ENCODE results near the gene KAT5. TPM values are rescaled to one million over a fixed set of nuclear protein-coding genes. Genes with fewer than 3 reads are reported as not detected.
"Not testable (repeated sequence)": the region's sequence is repeated elsewhere in the genome, so short reads cannot be mapped to it uniquely, and the experiment has no call there.

KAT5 gene
- total RNA-seq, 2 donors from 2014 or later = 74.8 to 107 TPM

- Histone ChIP-seq H3K36me3 (no peaks in the 10 kb centered on the region), H3K27me3 (replicated peaks; ENCODE audit: insufficient read depth) (no peaks in the 10 kb centered on the region), H3K9me3 (no peaks in the 10 kb centered on the region), H3K4me3 (no peak overlapping the region), H3K4me1 (replicated peaks) (no peaks in the 10 kb centered on the region), H3K27ac (no peak overlapping the region)
- no peak for DNase-seq (ENCODE audit: low spot score)
- intact Hi-C loops (cut with DNase I) = no loop called here
- TF ChIP-seq POLR2A (IDR thresholded peaks at IDR 0.05) (no peak), CTCF (IDR thresholded peaks at IDR 0.05) (no peak), POLR2AphosphoS5 (IDR thresholded peaks at IDR 0.05) (no peak)
These were observed 39.7 kb upstream of the KAT5 start for GRCh38 chr11:65672180-65672860.

GRCh38 chr11:65672982-65673381 is 39.1 kb upstream of the KAT5 start:
- no peaks in the 10 kb centered on the region for H3K4me1 ChIP-seq (replicated peaks)
- no peak for TF ChIP-seq POLR2AphosphoS5 (IDR thresholded peaks at IDR 0.05)
- no peaks in the 10 kb centered on the region for H3K9me3 ChIP-seq
- no peak overlapping the region for H3K27ac ChIP-seq
- H3K4me3 ChIP-seq = no peak overlapping the region
- intact Hi-C loops (cut with DNase I) = no loop called here
- 93% methylated on average over 2 of the region's 2 CpGs for WGBS
- no peaks in the 10 kb centered on the region for H3K27me3 ChIP-seq (replicated peaks; ENCODE audit: insufficient read depth)
- DNase-seq (ENCODE audit: low spot score) = no peak
- no peaks in the 10 kb centered on the region for H3K36me3 ChIP-seq

GRCh38 chr11:65680192-65680743 is 31.8 kb upstream of the KAT5 start:
- no peak for TF ChIP-seq CTCF (IDR thresholded peaks at IDR 0.05)
- no peak for TF ChIP-seq POLR2AphosphoS5 (IDR thresholded peaks at IDR 0.05)
- TF ChIP-seq POLR2A (IDR thresholded peaks at IDR 0.05) = no peak
- no peaks in the 10 kb centered on the region for H3K9me3 ChIP-seq
- intact Hi-C loops (cut with DNase I) = no loop called here
- H3K4me3 ChIP-seq = no peak overlapping the region
- no peaks in the 10 kb centered on the region for H3K4me1 ChIP-seq (replicated peaks)
- no peak overlapping the region for H3K27ac ChIP-seq
- no peaks in the 10 kb centered on the region for H3K36me3 ChIP-seq
- no peaks in the 10 kb centered on the region for H3K27me3 ChIP-seq (replicated peaks; ENCODE audit: insufficient read depth)
- WGBS = 77% methylated on average over 5 of the region's 5 CpGs
- DNase-seq (ENCODE audit: low spot score) = no peak

GRCh38 chr11:65683480-65683879 is 28.6 kb upstream of the KAT5 start:
- DNase-seq (ENCODE audit: low spot score); H3K4me1 ChIP-seq (replicated peaks); intact Hi-C loops (cut with DNase I): not testable (repeated sequence)

GRCh38 chr11:65685981-65686380 is 26.1 kb upstream of the KAT5 start:
- WGBS = 81% methylated on average over 8 of the region's 8 CpGs
- Histone ChIP-seq H3K27ac (no peak overlapping the region), H3K4me3 (no peak overlapping the region), H3K27me3 (replicated peaks; ENCODE audit: insufficient read depth) (no peaks in the 10 kb centered on the region), H3K9me3 (no peaks in the 10 kb centered on the region), H3K4me1 (replicated peaks) (no peaks in the 10 kb centered on the region), H3K36me3 (no peaks in the 10 kb centered on the region)
- intact Hi-C loops (cut with DNase I) = no loop called here
- DNase-seq (ENCODE audit: low spot score) = no peak
- TF ChIP-seq POLR2AphosphoS5 (IDR thresholded peaks at IDR 0.05) (no peak), CTCF (IDR thresholded peaks at IDR 0.05) (no peak), POLR2A (IDR thresholded peaks at IDR 0.05) (no peak)

More at GRCh38 chr11:65683480-65683879, 28.6 kb upstream of the KAT5 start:
- not testable (repeated sequence) for H3K4me3 ChIP-seq; H3K9me3 ChIP-seq; H3K27ac ChIP-seq; H3K36me3 ChIP-seq; H3K27me3 ChIP-seq (replicated peaks; ENCODE audit: insufficient read depth)
- WGBS = 83% methylated on average over 6 of the region's 6 CpGs

GRCh38 chr11:65691847-65692246 is 20.2 kb upstream of the KAT5 start:
- H3K27ac ChIP-seq; intact Hi-C loops (cut with DNase I); H3K4me3 ChIP-seq; H3K27me3 ChIP-seq (replicated peaks; ENCODE audit: insufficient read depth); H3K9me3 ChIP-seq; H3K36me3 ChIP-seq; DNase-seq (ENCODE audit: low spot score); H3K4me1 ChIP-seq (replicated peaks): not testable (repeated sequence)
- 89% methylated on average over 8 of the region's 8 CpGs for WGBS

Measured in prostate gland (tissue), 2 donors.